HG03064 (cell line): ENCODE results near the gene CADPS2.
"Not testable (repeated sequence)": the region's sequence is repeated elsewhere in the genome, so short reads cannot be mapped to it uniquely, and the experiment has no call there.

Experiments used
- ATAC-seq: cut with Tn5 transposase; IDR thresholded peaks from one replicate; pipeline ENCODE4 v1.9.1; 2021; ENCODE audit warnings: low read depth; ENCODE audit not compliant: unreplicated experiment

The CADPS2 gene

DNA sequence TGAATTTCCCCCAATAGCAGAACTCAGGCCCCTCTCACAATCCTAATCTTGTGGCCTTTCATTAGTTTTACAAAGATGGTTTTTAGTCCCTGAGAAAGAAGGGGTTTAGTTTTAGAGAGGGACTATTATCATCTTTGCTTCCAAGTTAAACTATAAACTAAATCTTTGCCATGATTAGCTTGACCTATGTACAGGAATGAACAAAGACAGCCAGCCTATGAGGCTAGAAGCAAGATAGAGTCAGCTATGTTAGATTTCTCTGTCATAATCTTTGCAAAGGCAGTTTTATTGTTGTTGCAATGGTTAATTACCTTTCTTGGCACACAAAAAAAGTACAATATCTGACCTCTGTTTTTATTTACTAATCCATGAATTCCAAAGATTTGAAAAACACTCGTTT, 206.4 kb downstream of the CADPS2 start:
- no peak for ATAC-seq

DNA sequence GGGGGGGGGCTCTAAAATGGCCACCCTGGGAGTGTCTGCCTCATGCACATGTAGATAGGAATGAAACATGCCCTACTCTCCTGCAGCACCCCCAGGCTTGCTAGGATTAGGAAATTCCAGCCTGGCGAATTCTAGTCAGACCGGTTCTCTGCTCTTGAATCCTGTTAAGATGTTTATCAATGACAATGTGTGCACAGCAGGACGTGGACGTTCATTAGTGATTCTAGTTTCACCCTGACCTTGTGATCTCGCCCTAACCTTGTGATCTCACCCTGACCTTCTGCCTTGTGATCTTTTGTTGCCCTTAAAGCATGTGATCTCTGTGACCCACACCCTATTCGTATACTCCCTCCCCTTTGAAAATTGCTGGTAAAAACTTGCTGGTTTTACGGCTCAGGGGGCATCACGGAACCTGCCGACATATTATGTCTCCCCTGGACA, 207.0 kb downstream of the CADPS2 start:
- not testable (repeated sequence) for ATAC-seq

DNA sequence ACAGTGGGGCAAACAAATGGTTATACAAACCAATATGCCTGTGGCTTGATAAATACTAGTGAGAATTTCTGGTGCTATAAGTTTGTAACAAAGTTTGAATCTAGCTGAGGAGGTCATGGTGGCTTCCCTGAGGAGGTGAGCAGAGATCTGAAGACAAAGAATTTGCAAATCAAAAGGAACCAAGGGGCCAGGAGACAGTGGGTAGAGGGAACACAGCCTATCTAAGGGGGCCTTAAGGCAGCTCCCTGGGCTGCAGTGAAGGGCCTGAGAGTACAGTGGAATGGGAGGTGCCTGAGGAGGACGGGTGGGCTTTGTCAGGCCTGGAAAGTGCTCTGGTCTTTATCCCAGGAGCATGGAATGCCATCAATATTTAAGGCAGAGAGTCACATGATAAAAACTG, 209.1 kb downstream of the CADPS2 start:
- no peak for ATAC-seq

DNA sequence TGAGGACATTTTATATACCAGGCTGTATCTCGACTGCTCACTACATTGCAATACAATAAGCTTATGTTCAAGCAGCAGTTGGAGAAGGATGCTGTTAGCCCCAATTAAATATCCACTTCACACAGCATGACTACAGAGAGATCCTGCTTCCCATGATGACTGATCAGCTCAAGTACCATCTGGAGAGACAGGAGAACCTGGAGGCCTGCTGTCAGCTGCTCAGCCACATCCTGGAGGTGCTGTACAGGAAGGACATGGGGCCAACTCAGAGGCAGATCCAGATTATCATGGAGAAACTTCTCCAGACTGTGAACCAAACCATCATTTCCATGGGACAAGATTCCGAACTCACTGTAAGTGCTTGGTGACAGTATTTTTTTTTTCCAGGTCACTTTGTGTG, 209.8 kb downstream of the CADPS2 start:
- no peak for ATAC-seq

DNA sequence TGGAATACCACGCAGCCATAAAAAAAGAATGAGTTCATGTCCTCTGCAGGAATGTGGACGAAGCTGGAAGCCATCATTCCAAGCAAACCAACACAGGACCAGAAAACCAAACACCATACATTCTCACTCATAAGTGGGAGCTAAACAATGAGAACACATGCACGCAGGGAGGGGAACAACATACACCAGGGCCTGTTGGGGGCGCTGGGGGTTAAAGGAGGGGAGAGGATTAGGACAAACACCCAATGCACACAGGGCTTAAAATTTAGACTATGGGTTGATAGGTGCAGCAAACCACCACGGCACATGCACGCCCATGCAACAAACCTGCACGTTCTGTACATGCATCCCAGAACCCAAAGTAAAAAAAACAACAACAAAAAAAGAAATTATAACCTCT, 210.6 kb downstream of the CADPS2 start:
- ATAC-seq: no peak

DNA sequence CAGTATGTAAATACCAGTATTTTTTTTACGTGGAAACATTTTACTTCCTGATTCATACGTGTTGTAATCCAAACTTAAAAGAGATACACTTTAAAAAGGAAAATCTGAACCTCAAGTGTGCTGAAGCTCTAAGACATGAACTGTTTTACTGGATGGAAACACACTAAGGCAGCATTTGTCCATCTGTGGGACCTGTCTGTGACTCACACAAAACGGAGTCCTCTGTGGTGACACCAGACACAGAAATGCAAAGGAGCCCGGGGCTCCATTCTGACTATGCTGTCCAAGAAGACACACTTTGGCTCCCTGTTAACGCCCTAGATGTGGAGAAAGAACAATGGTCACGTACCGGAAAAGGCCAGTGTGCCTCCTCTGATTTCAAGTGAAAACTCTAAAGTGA, 211.2 kb downstream of the CADPS2 start:
- ATAC-seq: no peak

- no peak for ATAC-seq
Observed at GRCh38 chr7:122674502-122674901, 211.8 kb downstream of the CADPS2 start.

GRCh38 chr7:122673951-122674350, 212.3 kb downstream of the CADPS2 start:
- no peak for ATAC-seq

GRCh38 chr7:122672536-122672935, 213.7 kb downstream of the CADPS2 start:
- ATAC-seq: no peak

- no peak for ATAC-seq
Observed at GRCh38 chr7:122663733-122664132, 222.5 kb downstream of the CADPS2 start.

- ATAC-seq: no peak
Observed at GRCh38 chr7:122658856-122659255, 227.4 kb downstream of the CADPS2 start.

GRCh38 chr7:122653685-122654084, 232.6 kb downstream of the CADPS2 start:
- ATAC-seq: no peak

DNA sequence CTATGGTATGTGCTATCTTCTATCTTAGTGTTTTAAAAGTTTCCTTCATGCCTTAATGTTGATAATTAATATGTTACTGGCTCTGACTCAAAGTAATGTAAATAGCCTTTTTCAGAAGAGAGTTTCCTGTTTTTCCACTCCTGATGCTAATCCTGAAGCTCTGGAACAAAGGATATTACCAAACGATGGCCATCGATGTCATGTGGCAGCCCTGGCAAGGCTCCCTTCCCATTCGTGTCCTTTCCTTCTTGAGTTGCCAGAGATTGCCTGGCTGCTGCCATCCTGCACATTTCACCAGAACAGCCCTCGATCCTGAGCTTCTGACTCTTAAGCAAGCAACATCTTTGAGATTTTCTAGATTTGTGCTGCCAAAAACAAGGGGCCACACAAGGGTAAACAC, 233.4 kb downstream of the CADPS2 start:
- ATAC-seq: no peak

DNA sequence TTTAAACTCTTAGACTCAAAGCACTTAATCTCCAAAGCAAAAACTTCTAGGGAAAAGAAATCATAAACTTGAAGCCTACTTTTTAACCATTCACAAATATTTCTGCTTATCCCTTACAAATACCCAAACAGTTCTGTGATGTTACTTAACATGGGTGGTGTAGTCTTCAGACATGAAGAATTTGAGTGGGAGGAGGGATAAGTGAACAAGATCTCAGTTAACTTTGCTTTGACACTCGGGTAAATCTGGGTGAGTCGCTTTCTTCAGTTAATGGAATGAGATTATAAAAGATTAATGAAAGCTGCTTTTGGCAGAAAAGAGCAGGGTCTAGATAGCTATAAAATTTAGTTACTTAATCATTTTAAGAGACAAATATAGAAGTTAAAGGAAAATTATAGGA, 234.8 kb downstream of the CADPS2 start:
- ATAC-seq: no peak

- ATAC-seq: no peak
Observed at GRCh38 chr7:122643250-122643649, 243.0 kb downstream of the CADPS2 start.

GRCh38 chr7:122638459-122638858, 247.8 kb downstream of the CADPS2 start:
- no peak for ATAC-seq

DNA sequence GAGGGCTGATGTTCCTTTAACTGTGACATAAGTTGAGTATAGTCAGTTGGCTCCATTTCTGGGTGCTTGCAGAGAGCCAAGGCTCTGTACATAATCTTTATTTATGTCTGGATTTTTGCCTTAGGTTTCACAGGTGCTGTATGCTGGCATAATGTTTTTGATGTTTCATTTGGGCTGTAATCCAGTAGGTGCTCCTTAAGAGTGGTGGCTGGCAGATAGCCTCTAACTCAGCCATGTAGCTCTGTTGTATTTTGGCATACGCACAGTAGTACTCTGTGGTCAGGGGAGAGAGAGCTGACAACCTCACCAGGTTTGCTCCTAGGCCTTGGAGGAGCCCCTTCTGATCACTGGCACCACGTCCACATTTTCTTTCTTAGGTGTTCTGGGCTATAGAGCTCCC, 248.5 kb downstream of the CADPS2 start:
- ATAC-seq: no peak

- not testable (repeated sequence) for ATAC-seq
Observed at GRCh38 chr7:122635481-122635880, 250.8 kb downstream of the CADPS2 start.

DNA sequence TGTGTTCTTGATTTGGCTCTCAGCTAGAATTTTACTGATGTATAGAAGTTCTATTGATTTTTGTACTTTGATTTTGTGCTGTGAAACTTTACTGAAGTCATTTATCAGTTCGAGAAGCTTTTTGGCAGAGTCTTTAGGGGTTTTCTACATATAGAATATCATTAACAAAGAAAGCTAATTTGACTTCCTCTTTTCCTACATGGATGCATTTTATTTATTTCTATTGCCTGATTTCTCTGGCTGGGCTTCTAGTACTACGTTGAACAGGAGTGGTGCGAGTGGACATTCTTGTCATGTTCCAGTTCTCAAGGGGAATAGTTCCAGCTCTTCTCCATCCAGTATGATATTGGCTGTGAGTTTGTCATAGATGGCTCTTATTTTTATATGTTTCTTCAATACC, 252.8 kb downstream of the CADPS2 start:
- no peak for ATAC-seq

DNA sequence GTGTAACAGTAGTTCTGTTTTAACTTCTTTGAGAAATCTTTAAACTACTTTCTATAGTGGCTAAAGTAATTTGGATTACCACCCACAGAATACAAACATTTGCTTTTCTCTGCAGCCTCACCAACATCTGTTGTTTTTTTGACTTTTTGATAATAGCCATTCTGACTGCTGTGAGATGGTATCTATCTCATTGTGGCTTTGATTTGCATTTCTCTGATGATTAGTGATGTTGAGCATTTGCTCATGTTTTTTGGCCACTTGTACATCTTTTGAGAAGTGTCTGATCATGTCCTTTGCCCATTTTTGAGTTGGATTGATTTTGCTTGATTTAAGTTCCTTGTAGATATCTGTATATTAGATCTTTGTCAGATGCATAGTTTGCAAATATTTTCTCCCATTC, 254.0 kb downstream of the CADPS2 start:
- ATAC-seq: no peak

DNA sequence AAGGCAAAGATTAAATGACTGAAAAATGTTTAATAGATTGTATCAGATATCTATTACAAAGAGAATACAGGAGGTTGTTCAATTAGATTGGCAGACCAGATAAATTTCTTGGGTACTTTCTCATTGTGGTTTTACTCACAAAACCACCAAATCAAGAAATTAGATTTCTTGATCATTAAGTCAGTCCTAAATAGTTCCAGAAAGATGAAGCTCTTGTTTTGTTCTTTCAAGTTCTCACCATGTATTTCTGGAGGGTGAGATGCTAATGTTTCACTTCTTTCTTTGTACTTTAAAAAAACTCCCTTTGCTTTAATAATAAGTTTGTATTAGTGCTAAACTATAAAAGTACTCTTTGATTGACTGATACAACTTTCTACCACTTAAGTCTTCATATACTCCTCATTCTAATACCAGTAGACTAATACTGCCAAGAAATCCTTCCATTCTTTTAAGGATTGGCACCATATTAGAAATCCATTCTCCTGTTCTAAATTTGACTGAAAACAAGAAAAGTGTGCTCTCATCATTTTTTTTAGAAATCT, 256.8 kb downstream of the CADPS2 start:
- ATAC-seq: no peak

DNA sequence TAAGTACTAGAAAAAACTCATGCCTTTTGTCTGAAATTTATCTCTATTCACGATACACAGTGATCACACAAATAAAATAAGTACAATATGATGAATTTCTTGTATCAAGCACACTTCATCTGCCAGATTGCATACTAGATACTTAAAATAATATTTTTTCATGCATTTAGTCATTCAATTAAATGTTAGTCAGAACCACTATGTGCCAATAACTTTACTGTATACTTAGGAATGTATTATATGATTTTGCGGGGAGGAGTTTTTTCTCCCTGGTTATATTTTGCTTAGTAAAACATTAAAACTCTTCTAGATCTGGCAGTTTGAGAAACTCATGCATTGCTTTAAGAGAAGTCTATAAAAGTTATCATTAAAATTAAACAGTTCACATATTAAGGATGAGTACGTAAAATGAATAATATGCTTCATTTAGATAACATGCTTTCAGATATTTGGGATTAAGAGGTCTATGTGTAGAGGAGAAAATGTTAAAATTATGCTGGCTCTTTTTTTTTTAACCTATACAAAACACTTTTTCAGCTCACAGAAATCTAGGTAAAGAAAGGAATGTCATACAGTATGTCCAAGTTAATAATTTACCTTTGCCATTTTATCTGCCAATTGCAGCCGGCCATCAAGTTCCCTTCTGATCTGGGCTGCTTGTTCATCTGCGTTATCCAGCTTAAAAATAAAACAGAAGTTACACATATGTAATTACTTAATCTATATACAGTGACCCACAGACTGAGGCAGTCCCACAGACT, 257.4 kb downstream of the CADPS2 start:
- no peak for ATAC-seq
